ENCODE data around the gene MVB12B.

Gene MVB12B

DNA sequence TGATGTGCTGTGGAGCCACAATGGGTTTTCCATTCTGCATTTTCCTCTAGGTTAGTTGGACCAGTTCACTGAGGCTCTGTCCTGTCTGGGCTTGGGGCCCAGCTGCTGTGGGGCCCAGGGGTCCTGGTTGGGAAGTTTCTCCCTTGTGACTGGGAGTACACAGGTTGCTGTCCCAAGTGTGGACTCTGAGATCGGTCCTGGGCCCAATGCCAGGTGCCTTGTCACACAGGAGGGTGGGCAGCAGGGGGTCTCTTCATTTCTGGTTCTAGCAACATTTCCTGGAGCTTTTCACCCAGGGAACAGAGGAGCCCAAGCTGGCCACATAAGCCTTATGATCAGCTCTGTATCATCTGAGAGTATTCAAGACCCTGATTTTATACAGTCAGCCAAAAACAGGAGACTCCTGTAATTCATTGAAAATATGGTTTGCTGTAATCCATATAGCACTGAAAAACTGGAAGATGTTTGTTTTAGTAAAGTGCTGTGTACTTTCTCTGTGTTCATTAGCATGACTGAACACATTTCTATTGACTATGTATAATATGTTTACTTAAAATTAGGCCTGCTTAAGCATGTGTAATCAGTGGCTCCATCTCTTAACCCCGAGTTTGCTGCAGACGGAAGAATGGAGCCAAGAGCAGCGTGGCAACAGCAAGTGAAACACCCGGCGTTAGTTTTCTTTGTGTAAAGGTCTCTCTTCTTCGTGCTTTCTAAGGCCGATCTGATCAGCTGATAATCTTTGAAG is 62.5 kb downstream of the MVB12B start:
- TF ChIP-seq GATA3 (IDR thresholded peaks at IDR 0.05; ENCODE audit: low read depth, low read length) (no peak), GATA2 (IDR thresholded peaks at IDR 0.05; ENCODE audit: low read depth, low read length) (peak; percentile 12; the same call in 1 of the 2 replicates)

DNA sequence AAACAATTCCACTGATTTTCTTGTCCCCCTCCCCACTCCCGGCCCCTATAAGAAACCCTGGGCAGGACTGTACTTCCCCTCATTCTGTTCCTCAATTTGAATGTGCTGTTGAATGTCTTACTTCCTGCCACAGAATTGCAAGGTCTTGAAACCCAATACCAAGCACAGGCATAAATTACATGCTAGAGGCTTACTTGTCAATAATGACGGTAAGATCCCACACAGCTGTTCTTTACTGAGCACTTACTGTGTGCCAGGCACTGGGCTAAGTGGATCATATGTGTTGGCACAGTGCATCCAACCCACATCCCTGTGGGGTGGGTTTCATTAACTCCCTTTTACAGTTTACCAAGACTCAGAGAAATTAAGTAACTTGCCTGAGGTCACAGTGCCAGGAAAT is 63.4 kb downstream of the MVB12B start:
- TF ChIP-seq GATA2 (IDR thresholded peaks at IDR 0.05; ENCODE audit: low read depth, low read length) = no peak
- TF ChIP-seq GATA3 (IDR thresholded peaks at IDR 0.05; ENCODE audit: low read depth, low read length) = no peak

DNA sequence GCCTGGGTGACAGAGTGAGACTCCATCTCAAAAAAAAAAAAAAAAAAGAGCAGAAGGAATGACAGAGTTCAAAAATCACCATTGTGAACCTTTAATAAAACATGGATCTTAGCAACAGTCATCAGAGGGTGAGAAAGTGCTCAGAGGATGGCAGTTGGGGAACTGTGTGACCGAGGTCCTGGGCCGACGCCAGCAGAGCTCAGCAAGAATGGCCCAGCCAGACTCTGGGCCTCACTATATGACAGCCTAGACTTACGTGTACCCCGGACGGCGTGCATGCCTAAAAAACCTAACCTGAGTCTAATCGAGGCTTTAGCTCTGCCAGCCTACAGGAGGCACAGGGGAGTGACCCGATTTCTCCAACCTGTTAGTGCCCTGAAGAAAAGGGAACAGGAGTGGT is 64.3 kb downstream of the MVB12B start:
- TF ChIP-seq GATA2 (IDR thresholded peaks at IDR 0.05; ENCODE audit: low read depth, low read length) (no peak), GATA3 (IDR thresholded peaks at IDR 0.05; ENCODE audit: low read depth, low read length) (no peak)

DNA sequence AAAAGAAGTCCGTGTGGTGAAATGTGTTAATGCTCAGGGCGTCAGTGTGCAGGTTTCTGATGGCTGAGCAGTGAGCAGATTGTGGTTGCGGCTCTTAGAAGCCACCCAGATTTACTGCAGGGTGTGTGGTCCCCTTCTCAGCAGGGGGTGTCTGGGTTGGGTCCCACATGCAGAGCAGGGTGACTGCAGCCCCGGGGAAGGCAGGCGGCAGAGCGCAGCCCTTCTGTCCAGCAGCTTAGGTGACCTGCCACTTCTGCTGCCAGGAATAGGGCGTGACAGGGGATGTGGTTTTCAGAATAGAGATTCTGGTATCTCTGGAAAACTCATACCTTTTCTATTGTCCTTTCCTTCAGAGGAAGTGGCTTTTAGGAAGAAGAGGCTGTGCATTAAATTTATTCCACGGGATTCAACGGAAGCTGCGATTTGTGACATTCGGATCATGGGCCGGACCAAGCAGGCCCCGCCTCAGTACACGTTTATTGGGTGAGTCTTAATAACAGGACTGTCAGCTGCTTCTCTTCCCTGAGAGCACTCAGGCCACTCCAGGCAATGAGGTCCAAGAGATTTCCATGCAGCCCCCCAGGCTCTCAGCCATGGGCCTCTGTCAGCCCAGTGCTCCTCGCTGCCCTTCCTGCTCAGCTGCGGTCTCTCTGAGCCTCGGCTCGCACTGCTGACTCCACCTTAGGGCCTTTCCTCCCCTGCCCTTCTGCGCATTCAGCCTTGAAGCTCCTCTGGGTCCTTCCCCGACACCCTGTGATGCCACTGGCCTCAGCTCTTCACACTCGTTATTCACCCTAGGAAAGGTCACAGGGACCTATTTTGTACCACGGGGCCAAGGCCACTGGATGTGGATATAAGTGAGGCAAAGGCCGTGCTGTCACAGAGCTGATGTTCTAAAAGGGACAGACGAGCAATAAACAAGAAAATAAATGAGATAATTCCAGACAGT is 65.4 kb downstream of the MVB12B start:
- TF ChIP-seq GATA2 (IDR thresholded peaks at IDR 0.05; ENCODE audit: low read depth, low read length) (no peak), GATA3 (IDR thresholded peaks at IDR 0.05; ENCODE audit: low read depth, low read length) (no peak)

DNA sequence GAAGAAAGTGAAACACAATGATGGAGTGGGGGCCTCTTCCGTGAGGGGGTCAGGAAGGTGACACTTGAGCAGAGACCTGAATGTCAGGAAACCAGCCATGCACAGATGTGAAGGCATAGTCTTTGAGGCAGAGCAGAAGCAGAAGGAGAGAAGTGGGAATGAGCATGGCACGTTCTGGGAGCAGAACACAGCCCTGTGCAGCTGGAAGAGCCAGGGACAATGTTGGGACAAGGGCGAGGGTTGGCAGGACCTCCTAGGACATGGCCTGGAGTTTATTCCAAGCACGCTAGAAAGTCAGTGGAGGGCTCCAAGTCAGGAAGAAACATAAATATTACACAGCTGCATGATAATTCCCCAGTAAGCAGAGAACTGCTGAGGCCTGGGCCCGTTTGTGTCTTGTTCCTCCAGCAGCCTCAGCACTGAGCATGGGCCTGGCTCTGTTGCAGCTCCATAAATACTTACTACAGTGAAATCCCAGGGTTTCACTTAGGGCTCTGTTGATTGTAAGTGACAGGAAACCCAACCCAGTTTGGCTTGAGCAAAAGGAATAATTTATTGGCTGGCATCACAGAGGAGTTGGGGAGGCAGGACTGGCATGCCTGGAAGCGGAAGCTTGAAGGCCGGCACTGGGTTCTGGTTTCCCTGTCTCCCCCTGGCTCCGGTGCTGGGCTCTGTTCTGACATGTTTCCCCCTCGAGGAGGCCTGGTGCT is 66.2 kb downstream of the MVB12B start:
- TF ChIP-seq GATA2 (IDR thresholded peaks at IDR 0.05; ENCODE audit: low read depth, low read length) = no peak
- TF ChIP-seq GATA3 (IDR thresholded peaks at IDR 0.05; ENCODE audit: low read depth, low read length) = no peak

DNA sequence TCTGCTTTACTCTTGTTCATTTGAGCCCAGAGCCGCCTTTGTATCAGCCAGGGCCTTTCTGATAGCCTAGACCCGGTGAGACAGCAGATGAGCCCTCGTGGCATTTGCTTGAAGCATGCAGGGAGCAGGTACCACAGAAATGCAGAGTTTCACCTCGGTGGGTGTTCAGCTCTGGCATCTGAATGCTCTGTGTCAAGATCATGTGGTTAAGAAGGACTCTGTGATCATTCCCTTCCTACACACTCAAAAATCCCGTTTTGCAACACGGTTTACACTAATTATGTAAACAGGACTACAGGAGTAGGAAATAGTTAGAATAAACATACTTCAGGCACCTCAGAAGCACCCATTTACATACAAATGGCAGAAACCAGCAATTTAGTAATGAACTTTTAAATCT is 67.2 kb downstream of the MVB12B start:
- TF ChIP-seq GATA2 (IDR thresholded peaks at IDR 0.05; ENCODE audit: low read depth, low read length) (no peak), GATA3 (IDR thresholded peaks at IDR 0.05; ENCODE audit: low read depth, low read length) (no peak)

DNA sequence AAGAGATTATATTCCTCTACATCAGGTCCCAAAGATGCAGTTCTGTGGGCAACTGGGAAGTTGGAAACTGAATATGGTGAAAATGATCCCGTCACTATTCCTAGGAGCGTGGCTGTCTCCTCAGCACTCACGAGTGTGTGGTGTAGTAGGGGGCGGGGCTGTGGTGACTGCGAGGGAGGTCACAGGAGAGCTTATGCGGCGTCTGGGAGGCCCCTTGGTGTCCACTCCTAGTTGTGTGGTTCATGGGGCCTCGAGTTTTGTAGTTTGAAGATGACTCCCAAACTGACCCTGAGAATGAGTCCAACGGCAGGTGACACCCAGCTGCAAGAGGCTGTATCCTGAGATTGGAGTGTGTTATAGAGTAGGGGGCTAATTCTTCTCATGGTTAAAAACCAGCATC is 68.2 kb downstream of the MVB12B start:
- TF ChIP-seq GATA2 (IDR thresholded peaks at IDR 0.05; ENCODE audit: low read depth, low read length) (no peak), GATA3 (IDR thresholded peaks at IDR 0.05; ENCODE audit: low read depth, low read length) (no peak)

DNA sequence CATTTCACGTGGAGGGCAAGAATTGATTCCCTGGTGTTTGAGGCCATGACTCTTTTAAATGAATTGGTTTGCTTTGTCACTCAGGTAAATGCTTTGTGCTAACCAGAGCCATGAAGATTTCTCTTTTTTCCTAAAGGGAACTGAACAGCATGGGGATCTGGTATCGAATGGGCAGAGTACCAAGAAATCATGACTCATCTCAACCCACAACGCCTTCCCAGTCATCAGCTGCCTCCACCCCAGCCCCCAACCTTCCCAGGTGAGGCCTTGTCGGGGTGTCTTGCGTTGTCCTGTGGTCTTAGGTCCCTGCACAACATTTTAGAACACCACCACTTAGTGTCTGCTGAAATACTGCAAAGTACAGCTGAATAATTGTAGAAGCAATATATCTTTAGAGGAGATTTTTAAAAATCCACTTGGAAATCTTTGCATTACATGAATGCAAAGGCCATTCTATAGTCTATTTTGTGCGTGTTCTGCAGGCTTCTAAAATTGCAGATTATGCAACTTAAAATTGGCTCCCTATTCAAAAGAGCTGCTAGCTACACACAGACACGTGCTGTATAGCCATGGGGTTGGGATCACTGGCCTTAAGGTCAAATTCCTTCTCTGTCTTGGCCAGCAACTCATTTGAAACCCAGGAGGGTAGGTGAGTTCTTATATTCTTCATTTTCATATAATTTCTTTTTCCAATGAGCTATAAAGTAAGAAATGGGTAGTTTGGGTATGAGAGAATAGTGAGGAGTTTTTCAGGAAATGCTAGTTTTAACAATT is 69.0 kb downstream of the MVB12B start:
- TF ChIP-seq GATA3 (IDR thresholded peaks at IDR 0.05; ENCODE audit: low read depth, low read length) (no peak), GATA2 (IDR thresholded peaks at IDR 0.05; ENCODE audit: low read depth, low read length) (no peak)

DNA sequence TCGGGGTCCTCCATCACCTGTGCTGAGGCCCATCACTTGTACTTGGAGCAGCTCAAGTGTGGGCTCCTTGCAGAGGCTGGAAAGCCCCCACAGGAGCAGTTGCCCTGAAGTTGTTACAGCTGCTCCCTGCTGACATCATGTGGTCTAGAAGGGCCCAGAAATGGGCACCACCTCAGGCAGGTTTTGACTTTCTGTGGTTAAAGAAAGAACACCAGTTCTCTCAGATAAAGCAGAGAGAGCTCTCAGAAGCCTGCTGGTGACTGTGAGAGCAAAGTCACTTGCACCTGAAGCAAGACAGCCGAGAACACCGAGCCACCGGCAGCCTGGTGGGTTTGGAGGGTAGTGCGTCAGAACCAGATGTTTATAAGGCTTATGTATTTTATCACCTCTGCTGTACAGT is 70.4 kb downstream of the MVB12B start:
- TF ChIP-seq GATA2 (IDR thresholded peaks at IDR 0.05; ENCODE audit: low read depth, low read length) (no peak), GATA3 (IDR thresholded peaks at IDR 0.05; ENCODE audit: low read depth, low read length) (no peak)

DNA sequence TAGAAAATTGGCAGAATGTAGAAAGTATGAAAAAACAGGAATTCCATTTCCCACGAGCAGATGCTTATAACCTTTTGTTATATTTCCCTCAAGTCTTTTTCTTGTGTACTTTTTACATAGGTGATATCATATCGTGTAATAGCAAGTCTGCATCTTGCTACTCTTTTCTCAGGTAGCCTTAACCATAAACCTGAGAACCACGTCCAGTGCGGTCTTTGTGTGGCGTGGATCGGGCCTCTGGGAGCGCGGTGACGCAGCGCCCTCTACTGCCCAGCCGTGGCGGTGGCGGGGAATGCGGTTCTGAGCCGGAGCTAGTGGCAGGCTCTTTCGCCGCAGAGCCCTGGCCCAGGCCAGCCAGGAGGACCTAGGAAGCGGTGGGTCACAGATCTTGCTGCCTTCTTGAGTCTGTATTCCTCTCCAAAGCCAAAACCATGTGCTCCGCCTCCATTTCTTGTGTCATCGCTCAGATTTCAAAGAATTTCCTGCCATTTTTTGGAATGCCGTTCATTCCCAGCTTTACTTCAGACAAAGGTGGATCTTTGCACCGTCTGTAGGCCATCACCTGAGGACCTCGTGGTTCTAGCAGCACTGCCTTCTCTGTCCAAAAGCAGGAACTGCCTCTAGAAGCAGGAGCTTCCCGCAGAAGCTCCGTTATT is 71.9 kb downstream of the MVB12B start:
- TF ChIP-seq GATA2 (IDR thresholded peaks at IDR 0.05; ENCODE audit: low read depth, low read length) (no peak), GATA3 (IDR thresholded peaks at IDR 0.05; ENCODE audit: low read depth, low read length) (no peak)

DNA sequence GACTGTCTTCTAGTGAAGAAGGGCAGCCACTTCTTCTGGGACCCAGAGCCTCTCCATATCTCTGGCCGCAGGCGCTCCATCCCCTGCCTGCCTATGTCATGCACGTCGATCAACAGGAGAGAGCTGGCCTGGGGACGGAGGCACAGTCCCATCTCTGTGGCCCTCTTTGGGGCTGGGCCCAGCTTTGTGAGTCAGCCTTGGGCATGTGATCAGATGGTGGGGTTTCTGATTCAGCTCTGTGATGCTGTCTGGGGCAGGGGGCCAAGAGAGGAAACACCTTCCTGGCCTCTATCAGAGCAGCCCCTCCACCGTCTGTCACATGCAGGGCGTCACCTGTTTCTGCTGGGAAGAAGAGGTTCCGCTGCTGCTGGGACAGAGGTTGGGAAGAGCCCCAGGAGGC is 72.6 kb downstream of the MVB12B start:
- TF ChIP-seq GATA3 (IDR thresholded peaks at IDR 0.05; ENCODE audit: low read depth, low read length) = no peak
- TF ChIP-seq GATA2 (IDR thresholded peaks at IDR 0.05; ENCODE audit: low read depth, low read length) = no peak

DNA sequence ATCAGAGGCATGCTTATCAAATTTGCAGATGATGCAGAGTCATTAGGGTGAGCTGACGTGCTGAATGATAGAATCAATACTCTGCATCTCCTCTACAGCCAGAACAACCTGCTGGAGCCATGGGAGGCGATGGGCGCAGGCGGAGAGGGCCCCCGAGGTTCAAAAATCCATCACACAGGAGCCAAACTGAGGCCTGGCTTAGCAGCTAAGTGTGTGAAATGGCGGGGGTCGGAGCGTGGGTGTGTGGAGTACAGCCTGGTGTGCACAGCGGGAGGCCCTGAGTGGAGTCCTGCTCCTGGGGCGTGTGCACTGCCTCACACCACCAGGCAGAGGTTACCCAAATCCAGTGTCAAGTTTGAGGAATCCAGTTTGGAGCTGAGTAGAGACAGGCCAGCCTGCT is 73.2 kb downstream of the MVB12B start:
- TF ChIP-seq GATA3 (IDR thresholded peaks at IDR 0.05; ENCODE audit: low read depth, low read length) (no peak), GATA2 (IDR thresholded peaks at IDR 0.05; ENCODE audit: low read depth, low read length) (no peak)

DNA sequence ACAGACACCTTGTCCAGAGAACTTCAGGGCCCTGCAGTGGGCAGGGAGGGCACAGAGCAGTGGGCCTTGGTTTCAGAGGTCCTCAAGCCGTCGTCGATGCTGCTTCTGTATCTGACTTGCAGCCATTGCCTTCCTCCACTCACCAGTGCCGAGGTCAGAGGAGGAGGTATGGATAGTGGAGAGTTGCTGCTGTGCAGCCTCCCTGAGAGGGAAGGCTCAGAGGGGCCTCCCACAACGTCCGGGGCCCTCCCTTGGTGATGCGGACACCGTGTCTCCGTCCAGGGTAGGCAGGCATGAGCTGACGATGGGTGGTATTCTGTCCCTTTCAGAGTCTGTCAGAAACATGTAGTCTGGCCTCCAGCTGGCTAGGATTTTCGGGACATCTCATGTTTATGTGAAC is 73.9 kb downstream of the MVB12B start:
- TF ChIP-seq GATA2 (IDR thresholded peaks at IDR 0.05; ENCODE audit: low read depth, low read length) (no peak), GATA3 (IDR thresholded peaks at IDR 0.05; ENCODE audit: low read depth, low read length) (no peak)
